Keratinocyte (primary cell): ENCODE results near the gene NIBAN1. TPM values are rescaled to one million over a fixed set of nuclear protein-coding genes. Genes with fewer than 3 reads are reported as not detected.

Experiments
- DNase-seq: peaks from one replicate; pipeline ENCODE4 v3.0.0-alpha.2; 2011; ENCODE audit warnings: low read depth, missing footprints, low spot score
- FAIRE-seq: peaks from 2 replicates; lab custom pipeline; 2011; peaks lifted over from hg19 to GRCh38; lab: Jason Lieb, UNC
- H2AFZ ChIP-seq: 2 replicates; pipeline ENCODE4 v1.6.0; 2012; ENCODE audit warnings: low read length, control low read depth, inconsistent platforms; ENCODE audit not compliant: control insufficient read depth
- H3K27ac ChIP-seq: 2 replicates; pipeline ENCODE4 v1.5.1; 2011; ENCODE audit warnings: low read length; ENCODE audit not compliant: control insufficient read depth, insufficient read depth
- H3K27me3 ChIP-seq: 3 replicates; pipeline ENCODE4 v1.6.0; 2011; ENCODE audit warnings: low read length; ENCODE audit not compliant: control insufficient read depth, insufficient read depth; ENCODE audit errors: extremely low read depth
- H3K36me3 ChIP-seq, 2 experiments: 2 replicates in 1 of 2; 3 replicates in 1 of 2; pipeline ENCODE4 v1.5.1; 2011; ENCODE audit warnings: low read length in 2 of 2, mild to moderate bottlenecking in 1 of 2; ENCODE audit not compliant: control insufficient read depth in 2 of 2, insufficient read depth in 2 of 2; ENCODE audit errors: extremely low read depth in 1 of 2
- H3K4me1 ChIP-seq: 3 replicates; pipeline ENCODE4 v1.5.1; 2011; ENCODE audit warnings: low read length; ENCODE audit not compliant: control insufficient read depth, insufficient read depth; ENCODE audit errors: extremely low read depth
- H3K4me2 ChIP-seq: 3 replicates; pipeline ENCODE4 v1.6.0; 2011; ENCODE audit warnings: low read depth, low read length; ENCODE audit not compliant: control insufficient read depth, insufficient read depth; ENCODE audit errors: extremely low read depth
- H3K4me3 ChIP-seq, 3 experiments: fragments of 200-600 bp in 1 of 3; sonication (generic) in 1 of 3; 2 replicates in 2 of 3; 3 replicates in 1 of 3; pipeline ENCODE4 v1.5.1; 2011 to 2016; ENCODE audit warnings: low read length in 3 of 3, mild to moderate bottlenecking in 3 of 3, control low read depth in 2 of 3, inconsistent platforms in 1 of 3, low read depth in 1 of 3, mixed read lengths in 1 of 3, mixed run types in 1 of 3, moderate library complexity in 1 of 3; ENCODE audit not compliant: control insufficient read depth in 2 of 3, insufficient read depth in 2 of 3; ENCODE audit errors: extremely low read depth in 1 of 3
- H3K79me2 ChIP-seq: 2 replicates; pipeline ENCODE4 v1.6.0; 2012; ENCODE audit warnings: low read length; ENCODE audit not compliant: control insufficient read depth, insufficient read depth
- H3K9ac ChIP-seq: 3 replicates; pipeline ENCODE4 v1.6.0; 2011; ENCODE audit warnings: low read length; ENCODE audit not compliant: control insufficient read depth, insufficient read depth; ENCODE audit errors: extremely low read depth
- H3K9me1 ChIP-seq: 3 replicates; pipeline ENCODE4 v1.6.0; 2011; ENCODE audit warnings: low read length; ENCODE audit not compliant: control insufficient read depth, insufficient read depth; ENCODE audit errors: extremely low read depth
- H3K9me3 ChIP-seq: 2 replicates; pipeline ENCODE4 v1.5.1; 2012; ENCODE audit warnings: low read depth, low read length; ENCODE audit not compliant: control insufficient read depth
- H4K20me1 ChIP-seq: 3 replicates; pipeline ENCODE4 v1.6.0; 2011; ENCODE audit warnings: low read length; ENCODE audit not compliant: control insufficient read depth, insufficient read depth; ENCODE audit errors: extremely low read depth
- EZH2 ChIP-seq: IDR thresholded peaks from one replicate; pipeline ENCODE4 v1.6.1; 2012; ENCODE audit warnings: inconsistent platforms, mild to moderate bottlenecking, low read length, moderate library complexity
- dilution Hi-C: fragments of 300-500 bp; cut with MboI; formaldehyde crosslinking; loops from one replicate; pipeline ENCODE4 v1.7.0; 2020; ENCODE audit warnings: low sequenced_read_pairs; ENCODE audit not compliant: extremely low pct_ligation_motif_present
- polyA plus RNA-seq, 5 experiments: library from polyadenylated mRNA; depleted of rRNA in 3 of 5; stranded (reverse) in 3 of 5; stranded (forward) in 1 of 5; unstranded in 1 of 5; fragments of >200 nt; gene quantifications; 1 replicate in 1 of 5; 2 replicates in 3 of 5; 3 replicates in 1 of 5; pipeline versions ENCODE4 v1.2.1 to v1.2.3, GENCODE V29; 2011 to 2012; ENCODE audit warnings: missing spikeins in 2 of 5, low read depth in 1 of 5, low replicate concordance in 1 of 5
- TF ChIP-seq, protein P1 (sequence below), 3 experiments: IDR thresholded peaks in 1 of 3; conservative IDR thresholded peaks in 1 of 3; optimal IDR thresholded peaks in 1 of 3; 2 replicates in 2 of 3; 3 replicates in 1 of 3; pipeline versions ENCODE3 to v1.5.1; 2011; ENCODE audit warnings: low read length in 3 of 3, mild to moderate bottlenecking in 3 of 3, moderate library complexity in 2 of 3, control low read depth in 1 of 3, inconsistent platforms in 1 of 3; ENCODE audit not compliant: insufficient read depth in 2 of 3; ENCODE audit errors: extremely low read depth in 1 of 3

Gene NIBAN1
- polyA plus RNA-seq, 1 donor (not counting 4 experiments of a cell fraction or from before 2014, with no cell fraction given): 10.6 TPM

DNA sequence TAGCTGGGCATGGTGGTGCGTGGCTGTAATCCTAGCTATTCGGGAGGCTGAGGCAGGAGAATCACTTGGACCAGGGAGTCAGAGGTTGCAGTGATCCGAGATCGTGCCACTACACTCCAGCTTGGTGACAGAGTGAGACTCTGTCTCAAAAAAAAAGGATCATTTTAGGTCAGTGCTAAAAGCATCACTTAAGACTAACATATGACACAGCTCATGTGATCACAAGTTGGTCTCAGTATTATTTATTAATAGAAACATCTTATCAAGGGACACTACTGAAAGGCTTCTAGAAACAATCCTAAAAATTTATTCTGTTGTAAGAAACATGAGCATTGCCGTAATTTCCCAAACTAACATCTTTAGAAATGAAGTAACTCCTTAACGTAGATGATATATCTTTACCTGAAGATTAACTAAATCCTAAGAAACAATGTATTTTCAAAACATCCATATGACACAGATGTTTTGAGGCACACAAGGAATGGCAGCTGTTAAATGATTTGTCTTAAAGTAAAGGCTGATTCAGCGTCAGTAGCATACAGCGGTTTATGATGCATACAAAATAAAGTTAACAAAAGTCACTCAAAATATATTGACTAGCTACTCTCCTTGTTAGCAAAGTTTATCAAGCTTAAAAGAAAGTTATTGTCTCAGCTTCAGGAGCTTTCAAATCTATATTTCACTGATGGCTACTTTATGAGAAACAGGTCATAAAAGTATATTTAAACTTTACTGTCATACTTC, 2.6 kb downstream of the NIBAN1 start:
- TF ChIP-seq, protein P1, sequence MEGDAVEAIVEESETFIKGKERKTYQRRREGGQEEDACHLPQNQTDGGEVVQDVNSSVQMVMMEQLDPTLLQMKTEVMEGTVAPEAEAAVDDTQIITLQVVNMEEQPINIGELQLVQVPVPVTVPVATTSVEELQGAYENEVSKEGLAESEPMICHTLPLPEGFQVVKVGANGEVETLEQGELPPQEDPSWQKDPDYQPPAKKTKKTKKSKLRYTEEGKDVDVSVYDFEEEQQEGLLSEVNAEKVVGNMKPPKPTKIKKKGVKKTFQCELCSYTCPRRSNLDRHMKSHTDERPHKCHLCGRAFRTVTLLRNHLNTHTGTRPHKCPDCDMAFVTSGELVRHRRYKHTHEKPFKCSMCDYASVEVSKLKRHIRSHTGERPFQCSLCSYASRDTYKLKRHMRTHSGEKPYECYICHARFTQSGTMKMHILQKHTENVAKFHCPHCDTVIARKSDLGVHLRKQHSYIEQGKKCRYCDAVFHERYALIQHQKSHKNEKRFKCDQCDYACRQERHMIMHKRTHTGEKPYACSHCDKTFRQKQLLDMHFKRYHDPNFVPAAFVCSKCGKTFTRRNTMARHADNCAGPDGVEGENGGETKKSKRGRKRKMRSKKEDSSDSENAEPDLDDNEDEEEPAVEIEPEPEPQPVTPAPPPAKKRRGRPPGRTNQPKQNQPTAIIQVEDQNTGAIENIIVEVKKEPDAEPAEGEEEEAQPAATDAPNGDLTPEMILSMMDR (optimal IDR thresholded peaks at IDR 0.05 in 1 of 3, IDR thresholded peaks at IDR 0.05 in 1 of 3, conservative IDR thresholded peaks at IDR 0.05 in 1 of 3; ENCODE audit: extremely low read depth in 1 of 3, insufficient read depth in 2 of 3, low read length in 3 of 3): no peak
- no peak for TF ChIP-seq EZH2
- no peak overlapping the region for H2AFZ ChIP-seq
- H3K79me2 ChIP-seq: no peaks in the 10 kb centered on the region
- DNase-seq: no peak
- H4K20me1 ChIP-seq: no peaks in the 10 kb centered on the region
- H3K4me3 ChIP-seq: peak overlapping the region in 2 of 3 experiments; percentile 54 to 67
- dilution Hi-C loops: no loop called here
- H3K36me3 ChIP-seq: no peaks in the 10 kb centered on the region
- H3K9me3 ChIP-seq: no peaks in the 10 kb centered on the region
- peak overlapping the region; percentile 78 for H3K9ac ChIP-seq
- H3K27me3 ChIP-seq: no peaks in the 10 kb centered on the region
- H3K27ac ChIP-seq: peak overlapping the region; percentile 81
- H3K9me1 ChIP-seq: no peaks in the 10 kb centered on the region
- no peak for FAIRE-seq
- H3K4me1 ChIP-seq: peaks cover 37% of the 10 kb centered on the region
- peak overlapping the region; percentile 81 for H3K4me2 ChIP-seq

DNA sequence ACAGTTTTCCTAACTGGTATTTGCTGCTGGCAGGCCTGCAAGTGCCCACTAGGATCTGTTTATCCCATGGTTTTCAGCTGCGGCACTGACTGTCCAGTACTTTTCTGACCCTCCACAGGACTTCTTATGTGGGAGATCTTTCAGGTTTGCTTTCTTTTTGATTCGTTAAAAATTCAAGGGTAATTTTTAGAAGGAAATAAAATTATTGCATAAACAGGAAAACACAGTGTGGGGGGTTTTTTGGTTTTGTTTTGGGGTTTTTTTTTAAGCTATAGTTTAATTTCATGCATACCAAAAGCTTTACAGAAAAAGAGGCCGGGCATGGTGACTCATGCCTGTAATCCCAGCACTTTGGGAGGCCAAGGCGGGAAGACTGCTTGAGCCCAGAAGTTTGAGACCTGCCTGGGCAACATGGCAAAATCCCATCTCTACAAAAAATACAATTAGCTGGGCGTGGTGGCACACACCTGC, 3.6 kb downstream of the NIBAN1 start:
- Histone ChIP-seq H3K9ac (no peak overlapping the region), H3K79me2 (no peaks in the 10 kb centered on the region), H3K9me1 (no peaks in the 10 kb centered on the region), H3K9me3 (no peaks in the 10 kb centered on the region), H3K4me1 (peaks cover 41% of the 10 kb centered on the region), H3K4me2 (peak overlapping the region; percentile 29), H3K4me3 (no peak overlapping the region), H3K27me3 (no peaks in the 10 kb centered on the region), H2AFZ (no peak overlapping the region), H3K36me3 (no peaks in the 10 kb centered on the region), H3K27ac (peak overlapping the region; percentile 37), H4K20me1 (no peaks in the 10 kb centered on the region)
- peak; percentile 59 for FAIRE-seq
- dilution Hi-C loops: no loop called here
- TF ChIP-seq, protein P1 (optimal IDR thresholded peaks at IDR 0.05 in 1 of 3, IDR thresholded peaks at IDR 0.05 in 1 of 3, conservative IDR thresholded peaks at IDR 0.05 in 1 of 3; ENCODE audit: extremely low read depth in 1 of 3, insufficient read depth in 2 of 3, low read length in 3 of 3): no peak
- TF ChIP-seq EZH2: no peak
- no peak for DNase-seq
